ENCODE data around the gene EIF3B. TPM values are rescaled to one million over a fixed set of nuclear protein-coding genes. Genes with fewer than 3 reads are reported as not detected.

EIF3B gene
- total RNA-seq, 2 experiments from 2014 or later = 181 to 225 TPM

DNA sequence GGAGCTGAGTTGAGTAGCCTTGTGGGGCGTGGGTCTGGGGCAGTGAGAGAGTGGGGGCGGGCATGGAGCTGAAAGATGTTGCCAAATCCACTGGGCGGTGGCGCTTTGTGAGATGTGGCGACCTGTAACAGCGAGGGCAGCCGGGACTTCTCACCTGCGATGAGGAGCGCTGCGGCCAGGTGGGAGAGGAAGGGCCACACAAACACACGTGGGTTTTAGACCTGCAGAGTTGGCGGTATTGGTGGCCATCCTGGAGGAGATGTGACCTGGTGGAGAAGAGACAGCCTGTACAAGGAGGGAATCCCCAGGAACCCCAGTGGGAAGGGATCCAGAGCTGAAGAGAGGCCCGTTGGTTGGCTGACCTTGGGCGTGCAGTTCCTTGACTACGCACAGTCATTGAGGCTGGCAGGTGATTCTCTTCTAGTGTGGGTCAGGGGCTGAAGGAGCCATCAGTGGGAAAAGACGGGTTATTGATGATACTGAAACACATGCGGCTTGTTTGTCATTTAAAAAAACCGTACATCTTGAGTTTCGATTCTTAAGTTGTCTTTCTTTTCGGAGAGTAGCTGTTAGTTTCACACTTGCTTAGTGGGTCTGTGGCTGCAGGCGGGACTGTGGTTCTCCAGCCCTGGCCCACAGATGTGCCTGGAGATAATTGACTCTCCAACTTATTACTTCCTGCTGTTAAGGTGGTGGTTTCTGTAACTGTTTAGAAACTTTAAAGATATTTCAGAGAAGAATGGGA lies 51.1 kb downstream of the EIF3B start:
- Histone ChIP-seq H3K9me3 (ENCODE audit: low read length) (no peaks in the 10 kb centered on the region), H3K36me3 (ENCODE audit: insufficient read depth, low read length) (no peaks in the 10 kb centered on the region), H3K79me2 (ENCODE audit: insufficient read depth, low read depth, low read length) (no peaks in the 10 kb centered on the region), H3K9me2 (ENCODE audit: insufficient read depth, low read length) (no peaks in the 10 kb centered on the region), H2AFZ (ENCODE audit: low read length) (no peak overlapping the region), H3K27ac (ENCODE audit: low read depth, low read length, poor library complexity, severe bottlenecking) (peak overlapping the region; percentile 67), H4K20me1 (ENCODE audit: insufficient read depth, low read length) (0 out of 2 replicates have a peak, but pooled peaks cover 4% of the 10 kb centered on the region), H3K4me2 (ENCODE audit: low read length) (peak overlapping the region; percentile 64), H3K4me3 (ENCODE audit: low read depth, low read length, poor library complexity, severe bottlenecking) (peak overlapping the region; percentile 47), H3K4me1 (ENCODE audit: insufficient read depth, low read length, poor library complexity, severe bottlenecking) (peaks cover 45% of the 10 kb centered on the region)
- intact Hi-C loops (cut with micrococcal nuclease; ENCODE audit: unreplicated experiment) = loop anchor here (1.0 to 10.0 kb wide), 4 partner anchors 20 to 651 kb away; partner anchors contain the start of genes EIF3B and MAD1L1
- DNase-seq (ENCODE audit: low spot score) = peak; percentile 64
- CTCF ChIA-PET (ENCODE audit: unreplicated experiment) = interaction anchor here (0.8 kb wide), 1 partner anchor 305 kb away, joined by 3 read pairs; no protein-coding TSS in a partner anchor
- TF ChIP-seq EZH2phosphoT487 (IDR thresholded peaks at IDR 0.05; ENCODE audit: borderline replicate concordance, low read depth, low read length) = no peak
- TF ChIP-seq, protein P1, sequence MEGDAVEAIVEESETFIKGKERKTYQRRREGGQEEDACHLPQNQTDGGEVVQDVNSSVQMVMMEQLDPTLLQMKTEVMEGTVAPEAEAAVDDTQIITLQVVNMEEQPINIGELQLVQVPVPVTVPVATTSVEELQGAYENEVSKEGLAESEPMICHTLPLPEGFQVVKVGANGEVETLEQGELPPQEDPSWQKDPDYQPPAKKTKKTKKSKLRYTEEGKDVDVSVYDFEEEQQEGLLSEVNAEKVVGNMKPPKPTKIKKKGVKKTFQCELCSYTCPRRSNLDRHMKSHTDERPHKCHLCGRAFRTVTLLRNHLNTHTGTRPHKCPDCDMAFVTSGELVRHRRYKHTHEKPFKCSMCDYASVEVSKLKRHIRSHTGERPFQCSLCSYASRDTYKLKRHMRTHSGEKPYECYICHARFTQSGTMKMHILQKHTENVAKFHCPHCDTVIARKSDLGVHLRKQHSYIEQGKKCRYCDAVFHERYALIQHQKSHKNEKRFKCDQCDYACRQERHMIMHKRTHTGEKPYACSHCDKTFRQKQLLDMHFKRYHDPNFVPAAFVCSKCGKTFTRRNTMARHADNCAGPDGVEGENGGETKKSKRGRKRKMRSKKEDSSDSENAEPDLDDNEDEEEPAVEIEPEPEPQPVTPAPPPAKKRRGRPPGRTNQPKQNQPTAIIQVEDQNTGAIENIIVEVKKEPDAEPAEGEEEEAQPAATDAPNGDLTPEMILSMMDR (conservative IDR thresholded peaks at IDR 0.05; ENCODE audit: low read length) = no peak
- no TSS peak for BruUV-seq (replicated peaks)
- POLR2A ChIA-PET = interaction anchor here (0.6 to 1.6 kb wide), 6 partner anchors 11 to 36 kb away, joined by 3 to 9 read pairs (median 6); no protein-coding TSS in a partner anchor

DNA sequence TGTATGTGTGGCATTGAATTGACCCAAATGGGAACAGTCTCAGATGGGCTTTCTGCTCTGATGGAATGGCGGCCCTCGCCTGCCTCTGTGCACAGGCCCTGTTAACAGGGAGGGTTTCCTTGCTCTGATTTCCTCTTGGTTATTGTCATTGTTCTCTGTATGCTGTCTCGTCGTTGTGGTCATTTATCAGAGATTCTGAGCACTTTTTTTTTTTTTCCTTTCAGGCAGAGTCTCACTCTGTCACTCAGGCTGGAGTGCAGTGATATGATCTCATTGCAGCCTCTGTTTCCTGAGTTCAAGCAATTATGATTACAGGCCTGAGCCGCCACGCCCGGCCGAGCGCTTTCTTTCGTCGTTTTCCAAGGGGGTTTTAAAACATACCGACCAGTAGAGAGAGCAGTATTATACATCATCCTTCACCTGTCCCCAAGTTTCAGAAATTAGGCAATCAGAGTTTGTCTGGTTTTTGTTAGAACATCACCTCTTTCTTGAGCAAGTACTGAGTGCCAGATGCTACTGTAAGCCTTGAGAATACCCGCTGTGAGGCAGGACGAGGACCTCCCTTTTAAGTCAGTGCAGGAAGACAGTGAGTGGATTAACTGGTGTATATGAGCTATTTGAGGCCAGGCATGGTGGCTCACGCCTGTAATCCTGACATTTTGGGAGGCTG lies 55.3 kb downstream of the EIF3B start:
- no TSS peak for BruUV-seq (replicated peaks)
- ChIA-PET CTCF (ENCODE audit: unreplicated experiment) (no interaction called here), POLR2A (no interaction called here)
- no peak overlapping the region for H2AFZ ChIP-seq (ENCODE audit: low read length)
- 0 out of 2 replicates have a peak, but pooled peaks cover 8% of the 10 kb centered on the region for H4K20me1 ChIP-seq (ENCODE audit: insufficient read depth, low read length)
- H3K4me2 ChIP-seq (ENCODE audit: low read length) = no peak overlapping the region
- H3K4me3 ChIP-seq (ENCODE audit: low read depth, low read length, poor library complexity, severe bottlenecking) = no peak overlapping the region
- TF ChIP-seq, protein P1 (conservative IDR thresholded peaks at IDR 0.05; ENCODE audit: low read length) = no peak
- no peak for TF ChIP-seq EZH2phosphoT487 (IDR thresholded peaks at IDR 0.05; ENCODE audit: borderline replicate concordance, low read depth, low read length)
- intact Hi-C loops (cut with micrococcal nuclease; ENCODE audit: unreplicated experiment) = loop anchor here (5.0 to 10.0 kb wide), 2 partner anchors 178 to 655 kb away; partner anchors contain the start of gene MAD1L1
- no peaks in the 10 kb centered on the region for H3K9me2 ChIP-seq (ENCODE audit: insufficient read depth, low read length)
- H3K27ac ChIP-seq (ENCODE audit: low read depth, low read length, poor library complexity, severe bottlenecking) = no peak overlapping the region
- no peak for DNase-seq (ENCODE audit: low spot score)
- no peaks in the 10 kb centered on the region for H3K36me3 ChIP-seq (ENCODE audit: insufficient read depth, low read length)
- H3K79me2 ChIP-seq (ENCODE audit: insufficient read depth, low read depth, low read length) = no peaks in the 10 kb centered on the region
- no peaks in the 10 kb centered on the region for H3K9me3 ChIP-seq (ENCODE audit: low read length)
- peaks cover 52% of the 10 kb centered on the region for H3K4me1 ChIP-seq (ENCODE audit: insufficient read depth, low read length, poor library complexity, severe bottlenecking)

All from OCI-LY7 (cell line).